ENCODE data around the gene DPH6.
"Not testable (repeated sequence)": the region's sequence is repeated elsewhere in the genome, so short reads cannot be mapped to it uniquely, and the experiment has no call there.

DNA sequence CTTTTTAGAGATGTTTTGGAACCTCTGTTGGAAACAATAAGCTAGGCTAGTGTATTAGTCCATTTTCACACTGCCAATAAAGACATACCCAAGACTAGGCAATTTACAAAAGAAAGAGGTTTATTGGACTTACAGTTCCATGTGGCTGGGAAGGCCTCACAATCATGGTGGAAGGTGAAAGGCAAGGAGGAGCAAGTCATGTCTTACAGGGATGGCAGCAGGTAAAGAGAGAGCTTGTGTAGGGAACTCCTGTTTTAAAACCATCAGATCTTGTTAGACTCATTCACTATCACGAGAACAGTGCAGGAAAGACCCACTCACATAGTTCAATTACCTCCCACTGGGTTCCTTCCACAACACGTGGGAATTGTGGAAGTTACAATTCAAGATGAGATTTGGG lies 46.0 kb upstream of the DPH6 start:
- TF ChIP-seq, protein P1, sequence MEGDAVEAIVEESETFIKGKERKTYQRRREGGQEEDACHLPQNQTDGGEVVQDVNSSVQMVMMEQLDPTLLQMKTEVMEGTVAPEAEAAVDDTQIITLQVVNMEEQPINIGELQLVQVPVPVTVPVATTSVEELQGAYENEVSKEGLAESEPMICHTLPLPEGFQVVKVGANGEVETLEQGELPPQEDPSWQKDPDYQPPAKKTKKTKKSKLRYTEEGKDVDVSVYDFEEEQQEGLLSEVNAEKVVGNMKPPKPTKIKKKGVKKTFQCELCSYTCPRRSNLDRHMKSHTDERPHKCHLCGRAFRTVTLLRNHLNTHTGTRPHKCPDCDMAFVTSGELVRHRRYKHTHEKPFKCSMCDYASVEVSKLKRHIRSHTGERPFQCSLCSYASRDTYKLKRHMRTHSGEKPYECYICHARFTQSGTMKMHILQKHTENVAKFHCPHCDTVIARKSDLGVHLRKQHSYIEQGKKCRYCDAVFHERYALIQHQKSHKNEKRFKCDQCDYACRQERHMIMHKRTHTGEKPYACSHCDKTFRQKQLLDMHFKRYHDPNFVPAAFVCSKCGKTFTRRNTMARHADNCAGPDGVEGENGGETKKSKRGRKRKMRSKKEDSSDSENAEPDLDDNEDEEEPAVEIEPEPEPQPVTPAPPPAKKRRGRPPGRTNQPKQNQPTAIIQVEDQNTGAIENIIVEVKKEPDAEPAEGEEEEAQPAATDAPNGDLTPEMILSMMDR (IDR thresholded peaks at IDR 0.05 in 4 of 5, conservative IDR thresholded peaks at IDR 0.05 in 1 of 5) = not testable (repeated sequence)
- not testable (repeated sequence) for TF ChIP-seq POLR2A (IDR thresholded peaks at IDR 0.05)
